MM.1S (cell line): ENCODE data around the gene SARS2.

Experiments used
- CTCF ChIP-seq: fragments of 300-600 bp; sonication (generic); IDR thresholded peaks from 2 replicates; pipeline ENCODE4 v1.5.1; 2016; ENCODE audit warnings: antibody characterized with exemption, low read length, mixed read lengths
- EZH2 ChIP-seq: fragments of 300-600 bp; sonication (generic); optimal IDR thresholded peaks from 2 replicates; pipeline ENCODE3; 2017; ENCODE audit warnings: low read depth, mild to moderate bottlenecking, antibody characterized with exemption, low read length, mixed read lengths

GRCh38 chr19:38917516-38917915 lies 13.0 kb downstream of the SARS2 start:
- no peak for TF ChIP-seq CTCF
- TF ChIP-seq EZH2 = no peak
